SK-N-SH (cell line): ENCODE data around the gene FMNL2. TPM values are rescaled to one million over a fixed set of nuclear protein-coding genes. Genes with fewer than 3 reads are reported as not detected.

Experiments used
- CTCF ChIA-PET: fragments of 300-600, 350-600 bp; formaldehyde crosslinking; extraction: SDS; loops from one replicate; lab custom pipeline; 2021; lab: Yijun Ruan, JAX
- POLR2A ChIA-PET: fragments of 350-600 bp; sonication (Branson Sonifier 250); formaldehyde crosslinking; extraction: SDS; loops from one replicate; lab custom pipeline; 2020; ENCODE audit warnings: antibody characterized with exemption, inconsistent platforms; lab: Yijun Ruan, JAX
- DNase-seq: peaks from one replicate; pipeline ENCODE4 v3.0.0; 2012
- H2AFZ ChIP-seq: fragments of 200-600 bp; sonication (generic); 2 replicates; pipeline ENCODE4 v1.8.1; 2016; ENCODE audit warnings: antibody characterized with exemption, mild to moderate bottlenecking, low read depth
- H3F3A ChIP-seq: fragments of 200-600 bp; sonication (generic); replicated peaks from 2 replicates; pipeline ENCODE3; 2016; ENCODE audit warnings: antibody characterized with exemption, mild to moderate bottlenecking; ENCODE audit not compliant: insufficient read depth
- H3K27ac ChIP-seq, 2 experiments: fragments of 200-500 bp in 1 of 2; fragments of 200-600 bp in 1 of 2; sonication (Bioruptor generic) in 1 of 2; sonication (generic), shearing (Covaris generic) in 1 of 2; 2 replicates each; pipeline versions ENCODE4 v1.5.1 to v1.6.1; 2014 to 2016; ENCODE audit warnings: low read depth in 2 of 2, inconsistent platforms in 1 of 2, low read length in 1 of 2, mild to moderate bottlenecking in 1 of 2, mixed read lengths in 1 of 2
- H3K27me3 ChIP-seq: fragments of 200-600 bp; sonication (generic), shearing (Covaris generic); 2 replicates; pipeline ENCODE4 v1.6.1; 2016; ENCODE audit warnings: mixed run types; ENCODE audit not compliant: insufficient read depth
- H3K36me3 ChIP-seq, 2 experiments: fragments of 200-500 bp in 1 of 2; fragments of 200-600 bp in 1 of 2; sonication (Bioruptor generic) in 1 of 2; sonication (generic) in 1 of 2; replicated peaks in 1 of 2; 2 replicates each; pipeline versions ENCODE3 to v1.5.1; 2014 to 2016; ENCODE audit warnings: low read length in 1 of 2, mild to moderate bottlenecking in 1 of 2; ENCODE audit not compliant: insufficient read depth in 2 of 2, control insufficient read depth in 1 of 2
- H3K4me1 ChIP-seq, 2 experiments: fragments of 200-500 bp in 1 of 2; fragments of 200-600 bp in 1 of 2; sonication (Bioruptor generic) in 1 of 2; sonication (generic), shearing (Covaris generic) in 1 of 2; 2 replicates each; pipeline versions ENCODE4 v1.5.1 to v1.6.1; 2014 to 2016; ENCODE audit warnings: low read depth in 1 of 2, low read length in 1 of 2, mixed run types in 1 of 2; ENCODE audit not compliant: insufficient read depth in 2 of 2, control insufficient read depth in 1 of 2
- H3K4me2 ChIP-seq: fragments of 200-600 bp; sonication (generic), shearing (Covaris generic); 2 replicates; pipeline ENCODE4 v1.6.1; 2017; ENCODE audit warnings: mixed run types
- H3K4me3 ChIP-seq, 2 experiments: fragments of 200-500 bp in 1 of 2; fragments of 200-600 bp in 1 of 2; sonication (Bioruptor generic) in 1 of 2; sonication (generic), shearing (Covaris generic) in 1 of 2; 2 replicates each; pipeline versions ENCODE4 v1.5.1 to v1.8.1; 2014 to 2016; ENCODE audit warnings: low read depth in 2 of 2, inconsistent platforms in 1 of 2, low read length in 1 of 2, mild to moderate bottlenecking in 1 of 2, mixed read lengths in 1 of 2, moderate library complexity in 1 of 2
- H3K79me2 ChIP-seq: fragments of 200-600 bp; sonication (generic); 2 replicates; pipeline ENCODE4 v1.8.1; 2017; ENCODE audit warnings: mild to moderate bottlenecking; ENCODE audit not compliant: insufficient read depth
- H3K9ac ChIP-seq: fragments of 200-600 bp; sonication (generic); 2 replicates; pipeline ENCODE4 v1.6.1; 2017; ENCODE audit warnings: mixed run types
- H3K9me2 ChIP-seq: fragments of 200-600 bp; sonication (generic); 2 replicates; pipeline ENCODE4 v1.6.1; 2017; ENCODE audit warnings: mixed run types
- H3K9me3 ChIP-seq: fragments of 200-600 bp; sonication (generic); 2 replicates; pipeline ENCODE4 v1.6.1; 2017; ENCODE audit warnings: mixed run types, mild to moderate bottlenecking, moderate library complexity
- H4K20me1 ChIP-seq: fragments of 200-600 bp; sonication (generic); 2 replicates; pipeline ENCODE4 v1.6.1; 2017; ENCODE audit warnings: mild to moderate bottlenecking, mixed run types; ENCODE audit not compliant: insufficient read depth
- FOSL2 ChIP-seq: IDR thresholded peaks from 2 replicates; pipeline ENCODE4 v1.4.0; 2012; ENCODE audit warnings: low read depth, mild to moderate bottlenecking, moderate library complexity, borderline replicate concordance
- FOXM1 ChIP-seq: IDR thresholded peaks from 2 replicates; pipeline ENCODE4 v1.4.0; 2012; ENCODE audit warnings: low read depth, mild to moderate bottlenecking
- GATA2 ChIP-seq: sonication (generic); formaldehyde crosslinking; IDR thresholded peaks from 2 replicates; pipeline ENCODE4 v1.5.0; 2020; ENCODE audit warnings: mild to moderate bottlenecking, missing genetic modification reagents
- JUND ChIP-seq: IDR thresholded peaks from 2 replicates; pipeline ENCODE4 v1.4.0; 2012
- MEF2A ChIP-seq: IDR thresholded peaks from 2 replicates; pipeline ENCODE4 v1.4.0; 2012; ENCODE audit warnings: low read depth, borderline replicate concordance
- RXRA ChIP-seq: IDR thresholded peaks from 2 replicates; pipeline ENCODE4 v1.4.0; 2012; ENCODE audit warnings: low read depth, mild to moderate bottlenecking, borderline replicate concordance
- SIN3A ChIP-seq: IDR thresholded peaks from 2 replicates; pipeline ENCODE4 v1.6.1; 2012; ENCODE audit warnings: low read depth, mild to moderate bottlenecking, low read length, moderate library complexity, borderline replicate concordance
- SMC3 ChIP-seq: IDR thresholded peaks from 2 replicates; pipeline ENCODE4 v1.6.1; 2012; ENCODE audit warnings: low read depth, low read length, improper control_type of control experiment
- TEAD4 ChIP-seq: IDR thresholded peaks from 2 replicates; pipeline ENCODE4 v1.4.0; 2012; ENCODE audit warnings: mild to moderate bottlenecking, borderline replicate concordance; ENCODE audit not compliant: insufficient read depth
- WGBS: methylation state at CpG from one replicate; pipeline ENCODE4 v1.1.6; 2017; ENCODE audit warnings: low lambda C conversion rate; 5-methylcytosine and 5-hydroxymethylcytosine counted together
- polyA plus RNA-seq, 3 experiments: library from polyadenylated mRNA; depleted of rRNA; stranded (reverse); fragments of >200 nt; gene quantifications; 2 replicates each; pipeline ENCODE4 v1.2.3, GENCODE V29; 2012
- TF ChIP-seq, protein P1 (sequence below): IDR thresholded peaks from 2 replicates; pipeline ENCODE4 v1.4.0; 2012; ENCODE audit warnings: low read depth, borderline replicate concordance
- TF ChIP-seq, protein P2 (sequence below): IDR thresholded peaks from 2 replicates; pipeline ENCODE4; 2012

The FMNL2 gene
- polyA plus RNA-seq, 1 of the 3 experiments (the other 2 are of a cell fraction), result 14.5 TPM

GRCh38 chr2:152617456-152618192 lies 282.6 kb downstream of the FMNL2 start:
- no peak overlapping the region for H2AFZ ChIP-seq
- no peaks in the 10 kb centered on the region for H3K27me3 ChIP-seq
- no peak overlapping the region for H3K4me2 ChIP-seq
- TF ChIP-seq SIN3A, result no peak
- peak; percentile 53; the same call in 1 of the 2 replicates for TF ChIP-seq GATA2 (CRISPR knock-in tag)
- no peak for TF ChIP-seq RXRA
- no peak for DNase-seq
- ChIA-PET POLR2A (no interaction called here), CTCF (interaction anchor here (0.6 to 4.5 kb wide), 7 partner anchors 9 to 442 kb away, joined by 3 to 28 read pairs (median 4); partner anchors contain the start of gene STAM2)
- WGBS, result 93% methylated on average over 4 of the region's 4 CpGs
- H3K79me2 ChIP-seq, result no peaks in the 10 kb centered on the region
- H3K9me2 ChIP-seq, result no peaks in the 10 kb centered on the region
- H3K4me1 ChIP-seq, result peaks cover 0 to 12% of the 10 kb centered on the region in 2 experiments; a peak in 2 of 4 replicates
- H3K4me3 ChIP-seq, result no peak overlapping the region
- H4K20me1 ChIP-seq, result no peaks in the 10 kb centered on the region
- H3F3A ChIP-seq, result no peaks in the 10 kb centered on the region
- no peak overlapping the region for H3K9ac ChIP-seq
- peak overlapping the region in 1 of 2 experiments; percentile 53; a peak in 2 of 4 replicates for H3K27ac ChIP-seq
- H3K36me3 ChIP-seq, result peaks cover 9 to 64% of the 10 kb centered on the region in 2 experiments
- H3K9me3 ChIP-seq, result no peaks in the 10 kb centered on the region

- Histone ChIP-seq H4K20me1 (no peaks in the 10 kb centered on the region), H3K4me3 (no peak overlapping the region), H3K4me2 (no peak overlapping the region), H3K9me3 (no peaks in the 10 kb centered on the region), H3K27me3 (no peaks in the 10 kb centered on the region), H3K9me2 (no peaks in the 10 kb centered on the region), H3K27ac (peak overlapping the region in 1 of 2 experiments; percentile 53; a peak in 2 of 4 replicates), H3K79me2 (no peaks in the 10 kb centered on the region)
- ChIA-PET POLR2A (no interaction called here), CTCF (interaction anchor here (1.2 to 4.5 kb wide), 4 partner anchors 8 to 201 kb away, joined by 3 to 28 read pairs (median 14); no protein-coding TSS in a partner anchor)
- TF ChIP-seq GATA2 (CRISPR knock-in tag) (no peak), SMC3 (no peak), FOXM1 (no peak), JUND (no peak), RXRA (no peak), FOSL2 (no peak), MEF2A (no peak), TEAD4 (no peak)
- TF ChIP-seq, protein P1, sequence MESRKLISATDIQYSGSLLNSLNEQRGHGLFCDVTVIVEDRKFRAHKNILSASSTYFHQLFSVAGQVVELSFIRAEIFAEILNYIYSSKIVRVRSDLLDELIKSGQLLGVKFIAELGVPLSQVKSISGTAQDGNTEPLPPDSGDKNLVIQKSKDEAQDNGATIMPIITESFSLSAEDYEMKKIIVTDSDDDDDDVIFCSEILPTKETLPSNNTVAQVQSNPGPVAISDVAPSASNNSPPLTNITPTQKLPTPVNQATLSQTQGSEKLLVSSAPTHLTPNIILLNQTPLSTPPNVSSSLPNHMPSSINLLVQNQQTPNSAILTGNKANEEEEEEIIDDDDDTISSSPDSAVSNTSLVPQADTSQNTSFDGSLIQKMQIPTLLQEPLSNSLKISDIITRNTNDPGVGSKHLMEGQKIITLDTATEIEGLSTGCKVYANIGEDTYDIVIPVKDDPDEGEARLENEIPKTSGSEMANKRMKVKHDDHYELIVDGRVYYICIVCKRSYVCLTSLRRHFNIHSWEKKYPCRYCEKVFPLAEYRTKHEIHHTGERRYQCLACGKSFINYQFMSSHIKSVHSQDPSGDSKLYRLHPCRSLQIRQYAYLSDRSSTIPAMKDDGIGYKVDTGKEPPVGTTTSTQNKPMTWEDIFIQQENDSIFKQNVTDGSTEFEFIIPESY, result no peak
- TF ChIP-seq, protein P2, sequence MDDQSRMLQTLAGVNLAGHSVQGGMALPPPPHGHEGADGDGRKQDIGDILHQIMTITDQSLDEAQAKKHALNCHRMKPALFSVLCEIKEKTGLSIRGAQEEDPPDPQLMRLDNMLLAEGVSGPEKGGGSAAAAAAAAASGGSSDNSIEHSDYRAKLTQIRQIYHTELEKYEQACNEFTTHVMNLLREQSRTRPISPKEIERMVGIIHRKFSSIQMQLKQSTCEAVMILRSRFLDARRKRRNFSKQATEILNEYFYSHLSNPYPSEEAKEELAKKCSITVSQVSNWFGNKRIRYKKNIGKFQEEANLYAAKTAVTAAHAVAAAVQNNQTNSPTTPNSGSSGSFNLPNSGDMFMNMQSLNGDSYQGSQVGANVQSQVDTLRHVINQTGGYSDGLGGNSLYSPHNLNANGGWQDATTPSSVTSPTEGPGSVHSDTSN, result no peak
- TF ChIP-seq, all 33 proteins: peak for 0
- no peak for DNase-seq
- H3K36me3 ChIP-seq, result peaks cover 9 to 64% of the 10 kb centered on the region in 2 experiments
- H3K9ac ChIP-seq, result no peak overlapping the region
- WGBS, result 89% methylated on average over 5 of the region's 5 CpGs
- H2AFZ ChIP-seq, result no peak overlapping the region
- peaks cover 0 to 14% of the 10 kb centered on the region in 2 experiments; a peak in 2 of 4 replicates for H3K4me1 ChIP-seq
- no peaks in the 10 kb centered on the region for H3F3A ChIP-seq
Observed at GRCh38 chr2:152618193-152618564, 283.2 kb downstream of the FMNL2 start.
